HG02588 (cell line): ENCODE results near the gene UBN1.
"Not testable (repeated sequence)": the region's sequence is repeated elsewhere in the genome, so short reads cannot be mapped to it uniquely, and the experiment has no call there.

Experiments
- ATAC-seq: cut with Tn5 transposase; IDR thresholded peaks from one replicate; pipeline ENCODE4 v1.9.1; 2021; ENCODE audit warnings: mild to moderate bottlenecking, moderate library complexity; ENCODE audit not compliant: unreplicated experiment

Gene UBN1

GRCh38 chr16:4882633-4883285 lies 35.5 kb downstream of the UBN1 start:
- ATAC-seq = no peak

DNA sequence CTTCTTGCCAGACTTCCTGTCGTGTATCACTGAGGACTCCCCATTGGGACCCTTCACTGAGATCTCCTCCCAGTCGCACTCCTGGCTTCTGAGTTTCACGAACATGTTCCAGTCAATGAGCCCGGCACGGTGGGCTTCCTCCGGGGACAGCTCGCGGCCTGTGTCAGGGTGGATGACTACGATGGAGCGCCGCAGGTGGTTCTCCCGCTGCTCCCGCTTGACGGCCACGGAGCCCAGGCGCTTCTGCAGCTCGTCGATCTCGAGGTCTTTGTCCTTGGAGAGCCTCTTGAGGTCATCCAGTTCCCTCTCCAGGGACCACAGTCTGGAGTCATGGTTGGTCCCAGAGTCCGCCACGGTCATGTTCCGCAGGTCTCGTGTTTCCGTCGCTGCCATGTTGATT lies 36.2 kb downstream of the UBN1 start:
- no peak for ATAC-seq

DNA sequence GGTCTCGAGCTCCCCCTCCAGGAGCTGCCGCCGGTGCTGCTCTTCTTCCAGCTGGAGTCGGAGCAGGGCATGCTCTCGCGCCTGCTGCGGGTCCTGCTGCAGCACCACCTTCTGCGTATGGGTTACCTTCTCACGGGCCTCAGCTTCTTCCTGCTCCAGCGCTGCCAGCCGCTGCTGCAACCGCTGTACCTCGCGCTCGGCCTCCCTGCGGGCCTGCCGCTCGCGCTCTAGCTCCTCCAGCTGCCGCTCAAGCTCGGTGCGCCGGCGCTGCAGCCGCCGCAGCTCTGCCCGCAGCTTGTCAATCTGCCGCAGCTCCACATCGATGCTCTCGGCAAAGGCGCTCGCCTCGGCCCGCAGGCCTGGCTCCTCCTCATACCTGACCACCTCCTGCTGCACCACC lies 36.9 kb downstream of the UBN1 start:
- no peak for ATAC-seq

DNA sequence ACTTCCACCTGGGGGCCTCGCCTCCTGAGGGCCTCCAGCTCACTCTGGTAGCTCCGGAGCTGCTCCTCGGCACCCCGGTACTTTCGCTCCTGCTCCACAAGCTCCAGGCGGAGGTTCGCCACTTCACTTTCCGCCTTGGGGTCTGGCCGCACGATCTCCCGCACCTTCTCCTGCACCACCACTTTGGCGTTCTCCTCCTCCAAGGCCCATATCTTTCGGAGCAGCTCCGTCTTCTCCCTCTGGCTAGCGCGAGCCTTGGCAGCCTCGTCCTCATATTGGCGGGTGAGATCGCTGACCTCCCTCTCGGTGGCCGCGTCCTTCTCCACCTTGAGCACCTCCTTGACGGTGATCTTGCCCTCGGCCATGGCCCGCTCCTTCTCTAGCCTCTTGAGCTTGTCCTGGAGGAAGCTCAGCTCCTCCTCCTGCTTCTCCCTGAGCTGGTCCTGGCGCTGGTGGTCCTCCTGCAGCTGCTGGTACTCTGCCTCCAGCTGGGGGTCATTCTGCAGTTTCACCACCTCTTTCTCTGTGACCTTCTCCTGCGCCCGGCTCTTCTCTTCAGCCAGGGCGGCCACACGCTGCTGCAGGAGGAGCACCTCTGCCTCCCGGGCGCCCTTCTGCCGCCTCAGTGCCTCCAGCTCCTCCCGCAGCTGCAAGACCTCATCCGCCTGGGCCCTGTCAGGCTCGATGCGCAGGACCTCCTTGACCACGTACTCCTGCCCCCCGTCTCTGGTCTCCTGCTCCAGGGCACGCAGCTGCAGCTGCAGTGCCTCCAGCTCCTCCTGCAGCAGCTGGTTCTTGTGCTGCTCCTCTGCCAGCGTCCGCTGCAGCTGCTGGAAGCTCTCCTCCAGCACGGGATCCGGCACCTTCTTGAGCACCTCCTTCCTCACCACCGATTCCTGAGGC lies 37.9 kb downstream of the UBN1 start:
- ATAC-seq = no peak

DNA sequence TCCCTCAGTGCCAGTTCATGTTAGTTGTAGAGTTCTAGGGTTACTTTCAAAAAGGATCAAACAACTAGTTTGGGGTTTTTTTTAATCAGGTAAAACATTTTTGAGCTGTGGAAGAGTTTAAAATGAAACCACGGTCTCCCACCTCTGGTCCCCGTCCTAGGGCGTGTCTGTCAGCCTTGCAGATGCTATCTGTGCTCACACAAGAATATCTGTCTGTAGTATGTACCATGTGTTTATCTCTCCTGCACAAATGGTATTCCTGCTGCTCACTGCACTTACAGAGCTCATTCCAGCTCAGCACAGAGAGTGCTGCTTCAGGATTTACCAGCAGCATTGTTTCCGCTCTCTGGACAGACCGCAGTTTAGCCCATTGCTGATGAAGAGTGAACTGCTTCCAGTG lies 38.9 kb downstream of the UBN1 start:
- no peak for ATAC-seq

DNA sequence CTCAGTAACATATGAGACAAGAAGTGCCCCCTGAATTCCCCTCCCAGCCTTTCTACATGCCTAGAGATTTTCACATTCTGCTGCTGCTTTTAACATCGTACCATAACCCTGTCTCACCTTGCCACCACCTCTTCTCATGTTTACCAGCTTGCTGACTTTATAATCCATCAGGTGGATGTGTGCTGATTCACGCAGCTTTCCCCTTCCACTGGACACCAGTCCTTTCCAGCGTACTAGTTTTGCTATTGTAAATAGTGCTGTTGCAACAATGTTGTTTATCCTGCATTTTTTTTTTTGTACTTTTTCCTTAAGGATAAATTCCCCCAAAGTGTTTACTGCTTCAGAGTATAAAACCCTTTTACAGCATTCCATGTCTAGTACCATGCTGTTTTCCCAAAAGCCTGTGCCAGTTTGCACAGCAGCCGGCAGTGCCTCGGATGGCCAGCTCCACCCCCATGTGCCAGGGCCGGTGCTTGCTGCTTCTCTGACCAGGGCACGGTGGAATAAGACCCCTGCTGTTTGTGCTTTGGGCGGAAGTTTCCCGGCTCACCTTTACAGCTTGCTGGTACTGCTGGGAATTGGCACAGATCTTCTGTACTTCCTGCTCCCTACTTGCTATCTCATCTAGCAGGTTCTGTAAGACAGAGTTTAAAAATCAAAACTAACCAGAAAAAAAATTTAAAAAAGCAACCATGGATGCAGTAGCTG lies 41.3 kb downstream of the UBN1 start:
- no peak for ATAC-seq

- no peak for ATAC-seq
These were observed 42.7 kb downstream of the UBN1 start for GRCh38 chr16:4890026-4890425.

GRCh38 chr16:4890686-4891085 lies 43.4 kb downstream of the UBN1 start:
- ATAC-seq = no peak

GRCh38 chr16:4891097-4891885 lies 44.0 kb downstream of the UBN1 start:
- ATAC-seq = no peak

DNA sequence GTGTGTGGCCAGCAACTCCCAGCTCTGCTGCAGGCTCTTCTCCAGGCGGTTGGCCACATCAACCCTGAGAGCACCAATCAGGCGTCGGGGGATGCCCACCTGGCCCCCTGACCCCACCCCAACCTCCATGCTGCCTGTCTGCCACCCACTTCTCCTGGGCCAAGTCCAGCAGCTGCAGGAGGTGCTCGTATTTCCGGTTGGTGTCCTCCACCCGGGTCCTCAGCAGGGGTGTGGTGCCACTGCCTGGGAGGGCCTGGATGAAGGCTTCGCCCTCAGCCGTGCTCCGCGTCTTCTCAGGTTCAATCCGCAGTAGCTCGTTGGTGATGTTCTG lies 44.6 kb downstream of the UBN1 start:
- no peak for ATAC-seq

DNA sequence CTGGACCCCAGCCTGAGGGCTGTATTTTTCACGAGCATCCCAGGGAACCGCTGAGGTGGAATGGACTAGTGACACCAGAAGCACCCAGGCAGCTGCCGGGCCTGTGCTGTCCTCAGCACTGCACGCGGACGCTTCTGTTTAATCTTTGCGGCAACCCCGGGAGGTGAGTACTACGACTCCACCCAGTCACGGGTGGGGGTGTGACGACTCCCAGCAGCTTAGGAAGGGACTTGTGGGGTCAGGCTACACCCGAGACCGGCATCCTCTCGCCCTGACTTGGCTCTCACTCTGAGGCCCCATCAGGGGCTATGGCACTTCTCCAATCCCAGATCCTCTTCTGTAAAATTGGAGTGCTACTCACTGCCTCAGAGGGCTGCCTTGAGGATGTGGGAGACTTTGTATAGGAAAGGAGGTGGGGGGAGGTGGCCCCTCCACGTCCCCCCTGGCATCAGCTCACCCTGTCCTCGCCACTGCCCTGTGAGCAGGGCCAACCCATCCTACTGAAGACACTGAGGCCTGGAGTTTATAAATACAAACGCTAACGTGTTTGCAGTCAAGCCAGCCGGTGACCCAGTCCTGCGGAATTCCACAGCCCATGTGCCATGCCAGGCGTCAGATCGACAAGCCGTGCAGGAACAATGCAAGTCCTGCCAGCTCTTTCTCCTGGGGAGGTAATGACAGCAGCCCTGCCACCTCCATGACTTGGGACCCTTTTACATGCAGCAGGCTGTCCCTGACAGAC lies 45.3 kb downstream of the UBN1 start:
- ATAC-seq = no peak

DNA sequence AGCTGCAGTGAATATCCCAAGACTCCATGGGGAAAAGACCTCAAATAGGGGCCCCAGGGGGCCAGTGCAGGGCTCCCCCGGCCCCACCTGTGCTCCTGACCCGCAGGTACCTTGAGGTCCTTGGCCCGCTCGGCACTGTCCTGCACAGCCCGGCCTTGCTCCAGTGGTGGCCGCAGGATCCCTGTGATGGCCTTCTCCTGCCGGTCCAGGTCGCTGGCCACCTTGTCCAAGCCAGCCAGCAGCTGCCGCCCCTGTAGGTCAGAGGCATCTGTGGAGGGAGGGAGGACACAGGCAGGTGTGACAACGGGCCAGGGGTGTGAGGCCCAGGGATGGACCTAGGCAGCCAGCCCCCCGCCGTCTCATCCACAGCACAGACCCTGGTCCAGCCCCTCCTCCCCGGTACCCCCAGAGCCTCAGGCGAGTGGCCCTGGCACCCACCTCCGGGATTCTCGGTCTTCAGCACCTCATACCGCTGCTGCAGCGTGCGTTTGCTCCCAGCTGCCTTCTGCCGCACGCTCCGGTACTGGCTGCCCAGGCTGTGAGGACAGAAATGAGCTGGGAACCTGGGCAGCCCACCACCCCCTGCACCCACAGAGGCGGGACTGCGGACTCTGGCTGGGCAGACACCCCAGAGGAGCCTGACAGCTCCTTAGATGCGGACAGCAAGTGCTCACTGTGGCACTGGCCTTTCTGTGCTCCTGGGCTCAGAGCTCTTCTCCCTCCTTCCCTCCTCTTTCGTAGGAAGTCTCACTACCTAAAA lies 46.0 kb downstream of the UBN1 start:
- no peak for ATAC-seq

GRCh38 chr16:4894276-4895150 lies 47.2 kb downstream of the UBN1 start:
- no peak for ATAC-seq

DNA sequence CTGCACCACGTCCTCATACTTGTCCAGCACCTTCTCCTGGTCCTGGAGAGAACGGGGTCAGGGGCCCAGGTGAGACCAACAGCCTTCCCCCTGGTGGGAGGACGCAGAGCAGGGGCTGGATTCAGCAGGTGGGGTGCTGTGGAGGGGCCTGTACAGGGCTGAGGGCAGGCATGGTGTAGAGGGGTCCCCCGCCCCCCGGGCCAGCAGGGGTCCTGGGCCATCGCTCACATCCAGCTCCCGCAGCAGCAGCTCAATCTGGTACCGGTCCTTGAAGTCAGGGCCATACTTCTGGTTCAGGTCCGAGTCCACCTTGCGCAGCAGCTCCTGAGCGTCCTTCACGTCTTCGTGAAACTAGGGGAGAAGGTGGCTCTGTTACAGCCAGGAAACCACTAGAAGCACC lies 48.1 kb downstream of the UBN1 start:
- no peak for ATAC-seq

GRCh38 chr16:4896761-4897160 lies 49.5 kb downstream of the UBN1 start:
- ATAC-seq = not testable (repeated sequence)

- no peak for ATAC-seq
These were observed 50.0 kb downstream of the UBN1 start for GRCh38 chr16:4897328-4897727.

- ATAC-seq = no peak
These were observed 51.7 kb downstream of the UBN1 start for GRCh38 chr16:4898811-4899473.

GRCh38 chr16:4899474-4899846 lies 52.2 kb downstream of the UBN1 start:
- no peak for ATAC-seq
